Suprapubic skin (tissue), 4 donors: Measurements from ENCODE around the gene BIVM. TPM values are rescaled to one million over a fixed set of nuclear protein-coding genes. Genes with fewer than 3 reads are reported as not detected.

ENCODE experiments used
- DNase-seq, 2 donors: peaks; one replicate each; pipeline ENCODE4 v3.0.0-alpha.2; 2019; ENCODE audit warnings: low spot score in 2 of 2
- H3K27ac ChIP-seq: fragments of 200-600 bp; sonication (generic); one replicate; pipeline ENCODE4 v1.5.1; 2019
- H3K27me3 ChIP-seq: fragments of 200-600 bp; sonication (generic); one replicate; pipeline ENCODE4 v1.5.1; 2019
- H3K36me3 ChIP-seq: fragments of 200-600 bp; sonication (generic); one replicate; pipeline ENCODE4 v1.5.1; 2019
- H3K4me1 ChIP-seq: fragments of 200-600 bp; sonication (generic); one replicate; pipeline ENCODE4 v1.5.1; 2019
- H3K4me3 ChIP-seq: fragments of 200-600 bp; sonication (generic); one replicate; pipeline ENCODE4 v1.5.1; 2019; ENCODE audit warnings: mild to moderate bottlenecking
- H3K9me3 ChIP-seq: fragments of 200-600 bp; sonication (generic); one replicate; pipeline ENCODE4 v1.5.1; 2019
- EP300 ChIP-seq: sonication (generic); formaldehyde crosslinking; IDR thresholded peaks from one replicate; pipeline ENCODE4 v1.6.1; 2017; ENCODE audit warnings: antibody characterized with exemption
- POLR2A ChIP-seq, 2 donors: fragments of 450-650 bp; IDR thresholded peaks; one replicate each; pipeline ENCODE4 v1.6.1; 2017; ENCODE audit warnings: antibody characterized with exemption in 2 of 2, mild to moderate bottlenecking in 2 of 2, moderate library complexity in 2 of 2
- POLR2AphosphoS5 ChIP-seq, 3 donors: sonication (generic); formaldehyde crosslinking; IDR thresholded peaks; one replicate each; pipeline ENCODE4 v1.6.1; 2017; ENCODE audit warnings: antibody characterized with exemption in 3 of 3
- WGBS: methylation state at CpG from one replicate; pipeline ENCODE4 v1.1.5; 2018; 5-methylcytosine and 5-hydroxymethylcytosine counted together
- total RNA-seq, 4 donors: library from RNA; depleted of rRNA; stranded (reverse); fragments of >200 nt; gene quantifications; one replicate each; pipeline ENCODE4 v1.1.0, GENCODE V29; 2016
- TF ChIP-seq, protein P1 (sequence below), 2 donors: fragments of 200-600 bp in 1 of 2; fragments of 450-650 bp in 1 of 2; sonication (generic) in 1 of 2; IDR thresholded peaks; one replicate each; pipeline ENCODE4 v1.5.1; 2016 to 2019; ENCODE audit warnings: antibody characterized with exemption in 2 of 2, mild to moderate bottlenecking in 1 of 2, moderate library complexity in 1 of 2

Gene BIVM
- total RNA-seq, 4 donors from 2014 or later, result 3.3 to 21.1 (median 7.3) TPM

DNA sequence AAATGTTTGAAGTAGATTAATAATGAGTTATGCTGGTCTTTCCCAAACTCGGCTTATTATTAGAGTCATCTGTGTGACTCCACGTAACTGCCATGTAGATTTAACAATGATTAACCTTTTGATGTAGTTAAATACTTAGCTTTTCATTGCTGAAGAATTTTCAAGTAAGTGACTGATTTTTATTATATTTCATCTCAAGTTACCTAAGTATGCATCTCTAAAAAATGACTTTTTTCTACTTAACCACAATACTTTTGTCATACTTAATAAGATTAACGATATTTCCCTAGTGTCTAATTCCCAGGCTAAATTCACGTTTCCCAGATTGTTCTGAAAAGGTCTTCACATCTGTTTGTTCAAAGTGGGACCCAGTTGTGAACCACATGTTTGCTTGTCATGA, 17.8 kb downstream of the BIVM start:
- 75% methylated on average over 4 of the region's 4 CpGs for WGBS
- Histone ChIP-seq H3K9me3 (no peaks in the 10 kb centered on the region), H3K27me3 (no peaks in the 10 kb centered on the region), H3K36me3 (peaks cover 35% of the 10 kb centered on the region), H3K4me1 (no peaks in the 10 kb centered on the region), H3K4me3 (no peak overlapping the region), H3K27ac (no peak overlapping the region)
- TF ChIP-seq EP300 (no peak), POLR2A (IDR thresholded peaks at IDR 0.05) (no peak)
- TF ChIP-seq, protein P1, sequence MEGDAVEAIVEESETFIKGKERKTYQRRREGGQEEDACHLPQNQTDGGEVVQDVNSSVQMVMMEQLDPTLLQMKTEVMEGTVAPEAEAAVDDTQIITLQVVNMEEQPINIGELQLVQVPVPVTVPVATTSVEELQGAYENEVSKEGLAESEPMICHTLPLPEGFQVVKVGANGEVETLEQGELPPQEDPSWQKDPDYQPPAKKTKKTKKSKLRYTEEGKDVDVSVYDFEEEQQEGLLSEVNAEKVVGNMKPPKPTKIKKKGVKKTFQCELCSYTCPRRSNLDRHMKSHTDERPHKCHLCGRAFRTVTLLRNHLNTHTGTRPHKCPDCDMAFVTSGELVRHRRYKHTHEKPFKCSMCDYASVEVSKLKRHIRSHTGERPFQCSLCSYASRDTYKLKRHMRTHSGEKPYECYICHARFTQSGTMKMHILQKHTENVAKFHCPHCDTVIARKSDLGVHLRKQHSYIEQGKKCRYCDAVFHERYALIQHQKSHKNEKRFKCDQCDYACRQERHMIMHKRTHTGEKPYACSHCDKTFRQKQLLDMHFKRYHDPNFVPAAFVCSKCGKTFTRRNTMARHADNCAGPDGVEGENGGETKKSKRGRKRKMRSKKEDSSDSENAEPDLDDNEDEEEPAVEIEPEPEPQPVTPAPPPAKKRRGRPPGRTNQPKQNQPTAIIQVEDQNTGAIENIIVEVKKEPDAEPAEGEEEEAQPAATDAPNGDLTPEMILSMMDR (IDR thresholded peaks at IDR 0.05), result no peak
- DNase-seq, result no peak

DNA sequence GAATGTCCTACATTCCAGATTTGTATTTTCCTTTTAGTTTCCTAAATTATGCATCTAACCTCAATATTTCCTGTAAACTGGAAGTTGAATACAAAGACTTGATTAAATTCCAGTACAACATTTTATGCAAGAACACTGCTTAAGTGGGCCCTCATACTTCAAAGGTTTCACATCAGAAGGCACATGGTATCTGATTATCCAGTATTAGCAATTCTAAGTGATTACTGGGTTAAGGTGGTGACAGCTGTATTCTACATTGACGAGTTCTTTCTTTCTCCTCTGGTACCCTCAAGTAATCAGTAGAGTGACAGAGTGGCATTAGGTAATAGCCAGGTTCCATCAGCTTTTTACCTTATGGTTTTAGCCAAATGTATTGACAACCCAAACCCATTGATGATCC, 18.3 kb downstream of the BIVM start:
- Histone ChIP-seq H3K4me3 (no peak overlapping the region), H3K4me1 (no peaks in the 10 kb centered on the region), H3K27ac (no peak overlapping the region), H3K36me3 (peaks cover 40% of the 10 kb centered on the region), H3K9me3 (no peaks in the 10 kb centered on the region), H3K27me3 (no peaks in the 10 kb centered on the region)
- no peak for TF ChIP-seq POLR2AphosphoS5 (IDR thresholded peaks at IDR 0.05)
- no peak for TF ChIP-seq EP300
- TF ChIP-seq POLR2A (IDR thresholded peaks at IDR 0.05), result no peak
- TF ChIP-seq, protein P1 (IDR thresholded peaks at IDR 0.05), result no peak
- WGBS, result 89% methylated on average over 1 of the region's 1 CpG
- no peak for DNase-seq

DNA sequence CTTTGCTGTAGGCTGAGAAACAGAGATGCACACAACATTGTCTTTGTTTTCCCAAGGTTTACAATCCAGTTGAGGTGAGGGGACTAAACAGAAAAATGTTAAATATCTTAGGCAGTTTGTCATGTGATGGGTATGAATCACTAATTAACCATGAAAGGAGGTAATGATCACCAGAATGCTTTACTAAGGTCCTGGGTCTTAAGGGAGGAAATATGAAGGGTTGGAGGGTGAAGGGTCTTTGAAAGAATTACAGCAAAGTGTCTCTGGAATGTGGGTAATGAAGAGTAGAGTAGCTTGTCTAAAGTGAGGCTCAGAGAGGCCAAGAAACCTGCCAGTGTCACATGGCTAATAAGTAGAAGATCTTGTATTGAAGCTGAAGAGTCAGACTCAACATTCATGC, 19.0 kb downstream of the BIVM start:
- Histone ChIP-seq H3K9me3 (no peaks in the 10 kb centered on the region), H3K4me3 (no peak overlapping the region), H3K27ac (no peak overlapping the region), H3K4me1 (no peaks in the 10 kb centered on the region), H3K36me3 (peaks cover 45% of the 10 kb centered on the region), H3K27me3 (no peaks in the 10 kb centered on the region)
- TF ChIP-seq EP300, result no peak
- TF ChIP-seq, protein P1 (IDR thresholded peaks at IDR 0.05), result no peak
- no peak for DNase-seq

DNA sequence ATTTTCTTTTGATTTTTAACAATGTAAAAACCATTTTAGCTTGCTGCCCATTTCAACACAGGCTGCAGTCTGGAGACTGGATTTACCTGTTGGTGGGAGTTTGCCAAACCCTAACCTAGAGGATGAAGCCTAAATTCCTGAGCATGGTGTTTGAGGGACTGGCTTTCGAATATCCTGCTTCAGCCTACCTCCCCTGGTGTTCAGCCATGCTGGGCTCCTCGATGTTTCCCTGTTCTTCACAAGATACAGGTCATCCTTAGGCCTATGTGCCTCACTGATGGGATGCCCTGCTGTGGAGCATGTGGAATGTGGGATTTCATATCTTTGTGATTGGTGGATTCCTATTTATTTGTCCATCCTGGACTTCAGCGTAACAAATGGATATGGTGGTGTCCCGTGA, 26.5 kb downstream of the BIVM start:
- TF ChIP-seq POLR2A (IDR thresholded peaks at IDR 0.05) (no peak), POLR2AphosphoS5 (IDR thresholded peaks at IDR 0.05) (no peak)
- TF ChIP-seq, protein P1 (IDR thresholded peaks at IDR 0.05), result no peak
- no peaks in the 10 kb centered on the region for H3K27me3 ChIP-seq
- DNase-seq, result no peak
- H3K9me3 ChIP-seq, result no peaks in the 10 kb centered on the region
- H3K4me3 ChIP-seq, result no peak overlapping the region
- H3K27ac ChIP-seq, result no peak overlapping the region
- peaks cover 56% of the 10 kb centered on the region for H3K36me3 ChIP-seq
- WGBS, result 84% methylated on average over 4 of the region's 4 CpGs
- H3K4me1 ChIP-seq, result no peaks in the 10 kb centered on the region

DNA sequence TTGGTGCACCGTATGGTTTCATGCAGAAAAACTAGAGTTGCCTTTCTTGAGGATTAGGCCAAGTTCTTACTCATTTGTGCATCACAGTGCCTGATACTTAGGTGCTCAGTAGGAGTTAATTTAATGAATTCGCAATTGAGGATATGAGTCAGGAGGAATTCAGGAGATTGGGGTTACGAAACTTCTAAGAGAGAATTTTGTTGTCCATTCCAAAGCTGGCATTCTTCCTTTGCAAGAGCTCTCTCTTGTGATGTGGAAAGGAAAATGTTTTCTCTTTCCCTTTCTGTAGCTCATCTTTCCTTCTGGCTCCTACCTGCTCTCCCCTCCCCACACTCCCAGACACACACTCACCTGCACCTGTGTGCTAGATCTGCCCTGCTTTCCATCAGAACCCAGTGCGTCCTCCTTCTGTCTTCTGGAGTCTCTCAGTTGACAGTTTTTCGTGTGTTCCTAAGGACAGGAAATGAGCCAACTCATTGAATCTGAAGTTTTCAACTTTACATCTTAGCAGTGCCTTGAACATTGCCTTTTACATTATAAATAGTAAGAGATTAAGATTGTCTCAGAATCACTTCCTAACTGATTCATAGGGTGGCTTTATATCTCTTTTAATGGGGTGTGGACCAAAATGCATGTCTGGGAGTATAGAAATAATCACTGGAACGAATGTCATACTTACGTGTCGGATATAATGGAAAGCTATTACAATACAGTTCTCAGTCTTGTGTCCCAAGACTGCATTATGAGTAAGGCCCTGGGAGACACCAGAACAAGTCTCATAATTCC, 27.2 kb downstream of the BIVM start:
- DNase-seq, result no peak
- Histone ChIP-seq H3K4me1 (no peaks in the 10 kb centered on the region), H3K27me3 (no peaks in the 10 kb centered on the region), H3K4me3 (no peak overlapping the region), H3K27ac (no peak overlapping the region), H3K9me3 (no peaks in the 10 kb centered on the region), H3K36me3 (peaks cover 52% of the 10 kb centered on the region)
- no peak for TF ChIP-seq EP300
- TF ChIP-seq POLR2A (IDR thresholded peaks at IDR 0.05), result no peak
- TF ChIP-seq, protein P1 (IDR thresholded peaks at IDR 0.05), result no peak
- TF ChIP-seq POLR2AphosphoS5 (IDR thresholded peaks at IDR 0.05), result no peak
- WGBS, result 72% methylated on average over 8 of the region's 8 CpGs
